OCI-LY7 (cell line): ENCODE data around the gene C1orf35.

Experiments
- EZH2phosphoT487 ChIP-seq: fragments of 200-600 bp; sonication (generic); IDR thresholded peaks from 2 replicates; pipeline ENCODE4 v1.6.1; 2018; ENCODE audit warnings: low read depth, borderline replicate concordance, mild to moderate bottlenecking, mixed run types, antibody characterized with exemption, low read length, moderate library complexity, mixed read lengths
- TF ChIP-seq, protein P1 (sequence below): fragments of 200-600 bp; sonication (generic); conservative IDR thresholded peaks from 2 replicates; pipeline ENCODE4 v1.5.1; 2014; ENCODE audit warnings: mild to moderate bottlenecking, antibody characterized with exemption, low read length, moderate library complexity, mixed read lengths

DNA sequence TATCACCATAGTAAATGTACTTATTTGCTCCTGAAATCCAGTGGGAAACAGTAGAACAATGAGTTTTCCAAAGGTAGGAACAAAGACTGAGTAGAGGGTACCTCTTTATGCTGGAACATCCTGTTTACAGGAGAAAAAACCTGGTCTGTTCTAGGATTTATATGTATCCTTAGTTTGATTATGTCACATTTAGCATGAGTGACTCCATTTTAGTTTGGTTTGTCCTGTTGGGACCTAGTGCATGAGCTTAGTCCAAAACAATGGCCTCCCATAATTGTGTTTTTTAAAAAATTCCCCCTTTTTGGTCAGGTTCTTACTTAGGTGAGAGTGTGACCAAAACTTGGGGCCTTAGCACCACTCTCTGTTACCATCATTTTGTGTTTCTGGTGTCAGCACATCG lies 9.5 kb upstream of the C1orf35 start:
- TF ChIP-seq EZH2phosphoT487 = no peak
- TF ChIP-seq, protein P1, sequence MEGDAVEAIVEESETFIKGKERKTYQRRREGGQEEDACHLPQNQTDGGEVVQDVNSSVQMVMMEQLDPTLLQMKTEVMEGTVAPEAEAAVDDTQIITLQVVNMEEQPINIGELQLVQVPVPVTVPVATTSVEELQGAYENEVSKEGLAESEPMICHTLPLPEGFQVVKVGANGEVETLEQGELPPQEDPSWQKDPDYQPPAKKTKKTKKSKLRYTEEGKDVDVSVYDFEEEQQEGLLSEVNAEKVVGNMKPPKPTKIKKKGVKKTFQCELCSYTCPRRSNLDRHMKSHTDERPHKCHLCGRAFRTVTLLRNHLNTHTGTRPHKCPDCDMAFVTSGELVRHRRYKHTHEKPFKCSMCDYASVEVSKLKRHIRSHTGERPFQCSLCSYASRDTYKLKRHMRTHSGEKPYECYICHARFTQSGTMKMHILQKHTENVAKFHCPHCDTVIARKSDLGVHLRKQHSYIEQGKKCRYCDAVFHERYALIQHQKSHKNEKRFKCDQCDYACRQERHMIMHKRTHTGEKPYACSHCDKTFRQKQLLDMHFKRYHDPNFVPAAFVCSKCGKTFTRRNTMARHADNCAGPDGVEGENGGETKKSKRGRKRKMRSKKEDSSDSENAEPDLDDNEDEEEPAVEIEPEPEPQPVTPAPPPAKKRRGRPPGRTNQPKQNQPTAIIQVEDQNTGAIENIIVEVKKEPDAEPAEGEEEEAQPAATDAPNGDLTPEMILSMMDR = no peak
